ENCODE results near the gene CD302.
"Not testable (repeated sequence)": the region's sequence is repeated elsewhere in the genome, so short reads cannot be mapped to it uniquely, and the experiment has no call there.

CD302 gene

DNA sequence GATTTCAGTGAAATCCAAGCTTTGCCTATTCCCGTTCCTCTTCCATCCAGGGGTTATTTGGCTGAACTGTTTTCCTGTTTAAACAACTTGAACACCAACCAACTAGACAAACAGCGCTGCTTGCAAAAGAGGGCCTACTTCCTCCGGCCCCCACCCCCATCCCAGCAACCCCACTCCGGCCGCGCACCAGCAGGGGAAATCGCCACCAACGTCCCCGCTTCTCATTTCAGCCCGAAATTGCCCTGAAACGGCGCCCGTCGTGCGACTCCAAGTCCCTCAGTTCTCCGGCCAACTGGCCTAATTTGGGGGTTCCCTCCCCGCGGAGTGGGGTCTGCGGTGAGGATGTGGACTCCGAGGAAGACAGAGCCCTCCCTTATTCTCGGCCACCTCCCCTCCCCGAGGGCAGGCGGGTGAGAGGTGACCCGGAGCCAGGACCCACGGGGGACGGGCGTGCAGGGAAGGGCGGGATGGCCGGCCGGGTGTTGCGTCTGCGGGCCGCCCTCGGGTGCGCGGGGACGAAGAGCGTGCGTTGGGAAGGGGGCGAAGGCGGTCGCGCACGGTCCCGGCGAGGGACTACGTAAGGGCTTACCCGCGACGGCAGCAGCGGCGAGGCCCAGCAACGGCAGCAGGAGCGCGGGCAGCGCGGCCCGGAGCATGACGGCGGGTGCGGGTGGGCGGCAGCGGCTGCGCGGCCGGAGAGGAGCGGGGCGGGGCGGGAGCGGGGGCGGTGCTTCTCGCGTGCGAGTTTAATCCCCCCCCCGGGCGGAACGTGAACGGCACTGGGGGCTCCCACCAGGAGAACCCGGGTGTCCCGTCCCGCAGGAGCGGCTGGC is at the start of gene CD302:
TSS of gene CD302 (minus strand) at position 666 of the 833 bp plus-strand sequence. CDS start at position 656, 10 bp downstream.
- peaks cover 6 to 10% of the 10 kb centered on the region in 2 donors for H3K4me1 ChIP-seq (ENCODE audit: control insufficient read depth in 1 of 2, insufficient read depth in 2 of 2, low read length in 2 of 2)
- H3K9me3 ChIP-seq (ENCODE audit: control insufficient read depth in 1 of 2, low read length in 2 of 2) = no peaks in the 10 kb centered on the region
- peak within 1 kb of the TSS; percentile 82 for H3K27ac ChIP-seq (ENCODE audit: low read length)
- H3K36me3 ChIP-seq (ENCODE audit: control insufficient read depth in 1 of 2, insufficient read depth in 2 of 2, low read length in 2 of 2) = no peaks in the 10 kb centered on the region
- H3K27me3 ChIP-seq (ENCODE audit: low read depth, low read length) = no peaks in the 10 kb centered on the region
- peak within 1 kb of the TSS; percentile 72 to 95 for H3K4me3 ChIP-seq (ENCODE audit: low read depth in 1 of 2, low read length in 2 of 2)

- no peak overlapping the region for H3K4me3 ChIP-seq (ENCODE audit: low read depth in 1 of 2, low read length in 2 of 2)
- no peaks in the 10 kb centered on the region for H3K4me1 ChIP-seq (ENCODE audit: control insufficient read depth in 1 of 2, insufficient read depth in 2 of 2, low read length in 2 of 2)
- H3K36me3 ChIP-seq (ENCODE audit: control insufficient read depth in 1 of 2, insufficient read depth in 2 of 2, low read length in 2 of 2) = no peaks in the 10 kb centered on the region
- H3K27ac ChIP-seq (ENCODE audit: low read length) = no peak overlapping the region
- no peaks in the 10 kb centered on the region for H3K27me3 ChIP-seq (ENCODE audit: low read depth, low read length)
- no peaks in the 10 kb centered on the region for H3K9me3 ChIP-seq (ENCODE audit: control insufficient read depth in 1 of 2, low read length in 2 of 2)
Measured at GRCh38 chr2:159846564-159846963, 48.6 kb upstream of the CD302 start.

DNA sequence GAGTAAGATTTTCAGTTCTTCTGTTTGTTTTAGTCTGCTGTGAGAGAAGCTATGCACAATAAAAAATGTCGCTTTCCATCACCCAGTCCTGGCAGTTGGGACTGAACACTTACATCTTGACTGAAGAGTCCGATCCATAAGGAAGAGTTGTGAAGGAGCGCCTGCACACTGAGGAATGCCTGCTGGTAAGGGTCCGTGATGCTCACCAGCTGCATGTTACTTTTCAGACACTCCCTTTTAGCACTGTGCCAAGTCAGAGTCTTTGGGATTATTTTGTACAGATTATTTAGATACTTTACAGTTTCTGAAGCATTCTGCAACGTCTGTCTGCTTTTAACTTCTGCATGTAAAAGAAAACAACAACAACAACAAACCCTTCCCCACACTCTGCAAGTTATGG is 42.6 kb upstream of the CD302 start:
- Histone ChIP-seq H3K27ac (ENCODE audit: low read length) (no peak overlapping the region), H3K9me3 (ENCODE audit: control insufficient read depth in 1 of 2, low read length in 2 of 2) (no peaks in the 10 kb centered on the region), H3K4me1 (ENCODE audit: control insufficient read depth in 1 of 2, insufficient read depth in 2 of 2, low read length in 2 of 2) (no peaks in the 10 kb centered on the region), H3K27me3 (ENCODE audit: low read depth, low read length) (no peaks in the 10 kb centered on the region), H3K4me3 (ENCODE audit: low read depth in 1 of 2, low read length in 2 of 2) (no peak overlapping the region), H3K36me3 (ENCODE audit: control insufficient read depth in 1 of 2, insufficient read depth in 2 of 2, low read length in 2 of 2) (no peaks in the 10 kb centered on the region)

DNA sequence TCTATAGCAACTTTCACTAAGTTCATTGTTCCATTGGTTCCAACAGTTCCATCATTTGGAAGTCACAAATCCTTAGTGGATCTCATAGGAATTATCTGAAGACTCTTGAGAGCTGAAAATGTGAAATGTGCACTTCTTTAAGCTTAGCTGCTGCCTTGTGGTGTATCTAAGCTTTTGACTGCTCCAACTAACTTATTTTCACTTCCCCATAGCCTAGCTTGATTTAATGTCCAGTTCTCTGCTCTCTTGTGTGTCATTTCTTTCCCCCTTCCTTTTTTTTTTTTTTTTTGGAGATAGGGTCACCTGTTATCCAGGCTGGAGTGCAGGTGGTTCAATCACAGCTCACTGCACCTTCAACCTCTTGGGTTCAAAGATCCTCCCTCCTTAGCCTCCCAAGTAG is 34.9 kb upstream of the CD302 start:
- Histone ChIP-seq H3K9me3 (ENCODE audit: control insufficient read depth in 1 of 2, low read length in 2 of 2) (no peaks in the 10 kb centered on the region), H3K36me3 (ENCODE audit: control insufficient read depth in 1 of 2, insufficient read depth in 2 of 2, low read length in 2 of 2) (no peaks in the 10 kb centered on the region), H3K4me3 (ENCODE audit: low read depth in 1 of 2, low read length in 2 of 2) (no peak overlapping the region), H3K27ac (ENCODE audit: low read length) (no peak overlapping the region), H3K4me1 (ENCODE audit: control insufficient read depth in 1 of 2, insufficient read depth in 2 of 2, low read length in 2 of 2) (no peaks in the 10 kb centered on the region), H3K27me3 (ENCODE audit: low read depth, low read length) (no peaks in the 10 kb centered on the region)

GRCh38 chr2:159832026-159832425 is 34.0 kb upstream of the CD302 start:
- H3K4me1 ChIP-seq (ENCODE audit: control insufficient read depth in 1 of 2, insufficient read depth in 2 of 2, low read length in 2 of 2) = no peaks in the 10 kb centered on the region
- no peaks in the 10 kb centered on the region for H3K9me3 ChIP-seq (ENCODE audit: control insufficient read depth in 1 of 2, low read length in 2 of 2)
- no peak overlapping the region for H3K4me3 ChIP-seq (ENCODE audit: low read depth in 1 of 2, low read length in 2 of 2)
- H3K36me3 ChIP-seq (ENCODE audit: control insufficient read depth in 1 of 2, insufficient read depth in 2 of 2, low read length in 2 of 2) = no peaks in the 10 kb centered on the region
- no peak overlapping the region for H3K27ac ChIP-seq (ENCODE audit: low read length)
- no peaks in the 10 kb centered on the region for H3K27me3 ChIP-seq (ENCODE audit: low read depth, low read length)

DNA sequence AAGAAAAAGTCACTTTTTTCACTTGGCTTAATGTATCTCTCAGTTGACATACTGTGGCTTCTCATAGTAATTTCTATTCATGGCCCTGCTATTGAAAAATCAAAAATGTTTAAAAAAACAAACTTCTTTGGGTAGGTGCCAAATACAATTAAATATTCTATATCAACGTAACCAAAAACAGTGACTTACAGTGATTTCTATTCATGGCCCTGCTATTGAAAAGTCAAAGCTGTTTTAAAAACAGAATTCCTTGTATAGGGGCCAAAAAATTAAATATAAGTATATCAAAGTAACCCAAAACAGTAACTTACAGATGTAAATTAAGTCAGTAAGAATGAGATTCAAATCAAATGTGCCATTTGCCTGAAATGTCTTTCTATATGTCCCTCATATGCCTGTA is 31.4 kb upstream of the CD302 start:
- Histone ChIP-seq H3K36me3 (ENCODE audit: control insufficient read depth in 1 of 2, insufficient read depth in 2 of 2, low read length in 2 of 2) (no peaks in the 10 kb centered on the region), H3K27ac (ENCODE audit: low read length) (no peak overlapping the region), H3K9me3 (ENCODE audit: control insufficient read depth in 1 of 2, low read length in 2 of 2) (no peaks in the 10 kb centered on the region), H3K4me3 (ENCODE audit: low read depth in 1 of 2, low read length in 2 of 2) (no peak overlapping the region), H3K4me1 (ENCODE audit: control insufficient read depth in 1 of 2, insufficient read depth in 2 of 2, low read length in 2 of 2) (no peaks in the 10 kb centered on the region), H3K27me3 (ENCODE audit: low read depth, low read length) (no peaks in the 10 kb centered on the region)

DNA sequence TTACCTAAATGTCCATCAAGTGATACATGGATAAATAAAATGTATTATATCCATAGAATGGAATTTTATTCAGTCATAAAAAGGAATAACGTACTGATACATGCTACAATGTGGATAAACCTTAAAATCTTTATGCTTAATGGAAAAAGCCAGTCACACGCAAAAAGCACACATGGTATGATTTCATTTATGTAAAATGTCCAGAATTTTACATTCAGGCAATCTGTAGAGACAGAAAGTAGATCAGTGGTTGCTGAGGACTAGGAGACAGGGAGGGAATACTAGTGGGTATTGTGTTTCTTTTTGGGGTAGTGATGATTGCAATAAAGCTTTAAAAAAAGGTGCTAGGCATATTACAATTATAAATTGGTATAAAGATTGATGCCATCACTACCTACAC is 30.7 kb upstream of the CD302 start:
- Histone ChIP-seq H3K4me1 (ENCODE audit: control insufficient read depth in 1 of 2, insufficient read depth in 2 of 2, low read length in 2 of 2) (no peaks in the 10 kb centered on the region), H3K27me3 (ENCODE audit: low read depth, low read length) (no peaks in the 10 kb centered on the region), H3K27ac (ENCODE audit: low read length) (no peak overlapping the region), H3K9me3 (ENCODE audit: control insufficient read depth in 1 of 2, low read length in 2 of 2) (no peaks in the 10 kb centered on the region), H3K4me3 (ENCODE audit: low read depth in 1 of 2, low read length in 2 of 2) (no peak overlapping the region), H3K36me3 (ENCODE audit: control insufficient read depth in 1 of 2, insufficient read depth in 2 of 2, low read length in 2 of 2) (no peaks in the 10 kb centered on the region)

DNA sequence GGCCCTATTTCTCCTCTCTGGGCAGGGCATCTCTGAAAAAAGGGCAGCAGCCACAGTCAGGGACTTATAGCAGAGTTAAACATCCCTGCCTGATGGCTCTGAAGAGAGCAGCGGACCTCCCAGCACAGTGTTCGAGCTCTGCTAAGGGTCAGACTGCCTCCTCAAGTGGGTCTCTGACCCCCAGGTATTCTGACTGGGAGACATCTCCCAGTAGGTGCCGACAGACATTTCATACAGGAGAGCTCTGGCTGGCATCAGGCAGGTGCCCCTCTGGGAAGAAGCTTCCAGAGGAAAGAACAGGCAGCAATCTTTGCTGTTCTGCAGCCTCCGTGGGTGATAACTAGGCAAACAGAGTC is 24.4 kb upstream of the CD302 start:
- not testable (repeated sequence) for H3K27me3 ChIP-seq (ENCODE audit: low read depth, low read length); H3K4me1 ChIP-seq (ENCODE audit: control insufficient read depth in 1 of 2, insufficient read depth in 2 of 2, low read length in 2 of 2); H3K36me3 ChIP-seq (ENCODE audit: control insufficient read depth in 1 of 2, insufficient read depth in 2 of 2, low read length in 2 of 2); H3K9me3 ChIP-seq (ENCODE audit: control insufficient read depth in 1 of 2, low read length in 2 of 2); H3K4me3 ChIP-seq (ENCODE audit: low read depth in 1 of 2, low read length in 2 of 2); H3K27ac ChIP-seq (ENCODE audit: low read length)

- not testable (repeated sequence) for H3K36me3 ChIP-seq (ENCODE audit: control insufficient read depth in 1 of 2, insufficient read depth in 2 of 2, low read length in 2 of 2); H3K27ac ChIP-seq (ENCODE audit: low read length); H3K4me3 ChIP-seq (ENCODE audit: low read depth in 1 of 2, low read length in 2 of 2); H3K9me3 ChIP-seq (ENCODE audit: control insufficient read depth in 1 of 2, low read length in 2 of 2); H3K4me1 ChIP-seq (ENCODE audit: control insufficient read depth in 1 of 2, insufficient read depth in 2 of 2, low read length in 2 of 2); H3K27me3 ChIP-seq (ENCODE audit: low read depth, low read length)
Measured at GRCh38 chr2:159821775-159822477, 23.9 kb upstream of the CD302 start.

DNA sequence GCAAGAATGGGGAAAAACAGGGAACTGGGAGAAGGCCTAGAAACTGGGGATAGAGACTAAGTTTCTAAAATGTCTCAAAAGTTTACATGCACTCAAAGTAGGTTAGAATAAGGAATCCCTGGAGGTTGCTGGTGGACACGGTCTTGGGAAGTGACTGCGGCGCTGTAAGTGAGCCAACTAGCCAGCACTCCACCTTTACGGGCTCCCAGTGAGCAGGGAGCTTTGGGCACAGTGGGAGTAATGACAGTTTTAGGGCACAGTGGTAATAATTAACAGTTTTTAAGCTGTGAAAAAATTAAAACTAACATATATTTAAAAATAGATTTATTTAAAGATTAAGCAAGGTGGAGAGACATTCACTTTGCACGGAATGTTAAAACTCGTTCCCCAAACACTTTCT is 20.9 kb upstream of the CD302 start:
- H3K36me3 ChIP-seq (ENCODE audit: control insufficient read depth in 1 of 2, insufficient read depth in 2 of 2, low read length in 2 of 2) = no peaks in the 10 kb centered on the region
- H3K27ac ChIP-seq (ENCODE audit: low read length) = no peak overlapping the region
- H3K4me3 ChIP-seq (ENCODE audit: low read depth in 1 of 2, low read length in 2 of 2) = no peak overlapping the region
- H3K9me3 ChIP-seq (ENCODE audit: control insufficient read depth in 1 of 2, low read length in 2 of 2) = peaks cover 0 to 2% of the 10 kb centered on the region in 2 donors
- no peaks in the 10 kb centered on the region for H3K27me3 ChIP-seq (ENCODE audit: low read depth, low read length)
- no peaks in the 10 kb centered on the region for H3K4me1 ChIP-seq (ENCODE audit: control insufficient read depth in 1 of 2, insufficient read depth in 2 of 2, low read length in 2 of 2)

DNA sequence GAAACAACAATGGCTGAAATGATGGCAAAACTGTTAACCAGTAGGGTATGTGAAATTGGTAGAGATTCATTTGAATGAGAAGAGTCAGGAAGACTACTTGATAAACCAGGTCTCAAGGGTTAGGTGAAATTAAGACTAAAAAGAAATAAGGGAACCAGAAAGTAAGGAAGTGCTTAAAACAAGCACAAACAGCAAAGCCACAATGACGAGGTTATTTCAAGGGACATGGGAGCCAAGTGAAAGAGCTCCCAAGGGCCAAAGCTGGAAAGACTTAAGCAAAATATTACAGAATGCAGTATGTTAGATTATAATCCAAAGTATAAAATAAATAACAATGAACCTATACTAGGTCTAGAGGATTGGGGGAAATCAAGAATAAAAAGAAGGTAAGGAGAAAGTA is 19.3 kb upstream of the CD302 start:
- no peak overlapping the region for H3K27ac ChIP-seq (ENCODE audit: low read length)
- H3K4me3 ChIP-seq (ENCODE audit: low read depth in 1 of 2, low read length in 2 of 2) = no peak overlapping the region
- no peaks in the 10 kb centered on the region for H3K9me3 ChIP-seq (ENCODE audit: control insufficient read depth in 1 of 2, low read length in 2 of 2)
- H3K27me3 ChIP-seq (ENCODE audit: low read depth, low read length) = no peaks in the 10 kb centered on the region
- no peaks in the 10 kb centered on the region for H3K36me3 ChIP-seq (ENCODE audit: control insufficient read depth in 1 of 2, insufficient read depth in 2 of 2, low read length in 2 of 2)
- H3K4me1 ChIP-seq (ENCODE audit: control insufficient read depth in 1 of 2, insufficient read depth in 2 of 2, low read length in 2 of 2) = no peaks in the 10 kb centered on the region
